Fibroblast of the aortic adventitia (primary cell): Measurements from ENCODE around the gene ANLN. TPM values are rescaled to one million over a fixed set of nuclear protein-coding genes. Genes with fewer than 3 reads are reported as not detected.
A peak's percentile ranks its signal among the peaks of the same experiment; 100 is the strongest.
"Not testable (repeated sequence)": the region's sequence is repeated elsewhere in the genome, so short reads cannot be mapped to it uniquely, and the experiment has no call there.

ENCODE experiments used
- DNase-seq: peaks from one replicate; pipeline ENCODE4 v3.0.0-alpha.2; 2010; ENCODE audit warnings: low read depth
- H3K4me3 ChIP-seq: 2 replicates; pipeline ENCODE4 v1.5.1; 2011; ENCODE audit warnings: low read depth, mild to moderate bottlenecking, control low read depth, low read length, moderate library complexity
- CTCF ChIP-seq: IDR thresholded peaks from 2 replicates; pipeline ENCODE4 v1.5.1; 2011; ENCODE audit warnings: mild to moderate bottlenecking, low read length, control low read depth, inconsistent platforms; ENCODE audit not compliant: insufficient read depth
- total RNA-seq: library from RNA; depleted of rRNA; stranded (reverse); fragments of >200 nt; gene quantifications from 2 replicates; pipeline ENCODE4 v1.2.3, GENCODE V29; 2012; ENCODE audit warnings: low replicate concordance

ANLN gene
- total RNA-seq, 1 donor, result 171 TPM

GRCh38 chr7:36459236-36459960 is 69.7 kb downstream of the ANLN start:
- peak; percentile 58 for DNase-seq
- TF ChIP-seq CTCF, result no peak
- no peak overlapping the region for H3K4me3 ChIP-seq

- H3K4me3 ChIP-seq, result no peak overlapping the region
- no peak for DNase-seq
- no peak for TF ChIP-seq CTCF
Measured at GRCh38 chr7:36460811-36461429, 71.3 kb downstream of the ANLN start.

GRCh38 chr7:36462551-36463137 is 73.0 kb downstream of the ANLN start:
- H3K4me3 ChIP-seq, result no peak overlapping the region
- no peak for DNase-seq
- no peak for TF ChIP-seq CTCF

- no peak for DNase-seq
- no peak for TF ChIP-seq CTCF
- no peak overlapping the region for H3K4me3 ChIP-seq
Measured at GRCh38 chr7:36464271-36464670, 74.6 kb downstream of the ANLN start.

GRCh38 chr7:36466001-36466400 is 76.3 kb downstream of the ANLN start:
- not testable (repeated sequence) for H3K4me3 ChIP-seq, DNase-seq

- peak; percentile 81 for DNase-seq
- H3K4me3 ChIP-seq, result no peak overlapping the region
- TF ChIP-seq CTCF, result no peak
Measured at GRCh38 chr7:36468370-36469101, 78.9 kb downstream of the ANLN start.

- no peak for TF ChIP-seq CTCF
- no peak overlapping the region for H3K4me3 ChIP-seq
- peak; percentile 44 for DNase-seq
Measured at GRCh38 chr7:36469236-36469635, 79.6 kb downstream of the ANLN start.
